ENCODE results near the gene GDF15.
"Not testable (repeated sequence)": the region's sequence is repeated elsewhere in the genome, so short reads cannot be mapped to it uniquely, and the experiment has no call there.

The GDF15 gene, protein sequence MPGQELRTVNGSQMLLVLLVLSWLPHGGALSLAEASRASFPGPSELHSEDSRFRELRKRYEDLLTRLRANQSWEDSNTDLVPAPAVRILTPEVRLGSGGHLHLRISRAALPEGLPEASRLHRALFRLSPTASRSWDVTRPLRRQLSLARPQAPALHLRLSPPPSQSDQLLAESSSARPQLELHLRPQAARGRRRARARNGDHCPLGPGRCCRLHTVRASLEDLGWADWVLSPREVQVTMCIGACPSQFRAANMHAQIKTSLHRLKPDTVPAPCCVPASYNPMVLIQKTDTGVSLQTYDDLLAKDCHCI

DNA sequence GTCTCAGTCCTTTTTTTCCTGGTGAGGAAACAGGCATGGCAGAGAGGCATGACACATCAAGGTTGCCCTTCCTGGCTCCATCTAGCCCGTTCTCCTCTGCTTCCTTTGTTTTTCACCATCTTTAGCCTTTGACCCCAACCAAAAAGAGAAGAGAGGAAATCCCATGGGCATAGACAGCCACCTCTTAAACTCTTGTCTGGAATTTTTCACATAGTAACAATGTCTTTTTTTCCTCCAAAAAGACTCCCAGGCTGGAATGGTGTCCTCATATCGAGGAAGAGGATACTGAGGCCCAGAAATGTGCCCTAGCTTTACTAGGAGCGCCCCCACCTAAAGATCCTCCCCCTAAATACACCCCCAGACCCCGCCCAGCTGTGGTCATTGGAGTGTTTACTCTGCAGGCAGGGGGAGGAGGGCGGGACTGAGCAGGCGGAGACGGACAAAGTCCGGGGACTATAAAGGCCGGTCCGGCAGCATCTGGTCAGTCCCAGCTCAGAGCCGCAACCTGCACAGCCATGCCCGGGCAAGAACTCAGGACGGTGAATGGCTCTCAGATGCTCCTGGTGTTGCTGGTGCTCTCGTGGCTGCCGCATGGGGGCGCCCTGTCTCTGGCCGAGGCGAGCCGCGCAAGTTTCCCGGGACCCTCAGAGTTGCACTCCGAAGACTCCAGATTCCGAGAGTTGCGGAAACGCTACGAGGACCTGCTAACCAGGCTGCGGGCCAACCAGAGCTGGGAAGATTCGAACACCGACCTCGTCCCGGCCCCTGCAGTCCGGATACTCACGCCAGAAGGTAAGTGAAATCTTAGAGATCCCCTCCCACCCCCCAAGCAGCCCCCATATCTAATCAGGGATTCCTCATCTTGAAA, at the start of gene GDF15:
Gene GDF15, plus strand, starts transcription at position 484 of the 868 bp plus-strand sequence. Its CDS starts 32 bp downstream, at position 516.
- DNase-seq: no peak

DNA sequence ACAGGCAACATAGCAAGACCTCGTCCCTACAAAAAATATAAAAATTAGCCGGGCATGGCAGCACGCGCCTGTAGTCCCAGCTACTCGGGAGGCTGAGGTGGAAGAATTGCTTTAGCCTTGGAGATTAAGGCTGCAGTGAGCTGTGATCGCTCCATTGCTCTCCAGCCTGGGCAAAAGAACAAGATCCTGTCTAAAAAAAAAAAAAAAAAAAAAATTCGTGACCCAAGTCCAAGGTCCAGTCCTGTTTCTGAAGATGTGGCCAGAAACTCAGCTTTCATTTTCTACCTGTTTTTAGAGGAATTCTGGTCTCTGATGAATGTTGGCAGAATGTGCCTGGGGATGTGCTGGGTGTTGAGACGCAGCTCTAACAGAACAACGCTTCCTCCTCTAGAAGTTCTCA, 47.4 kb upstream of the GDF15 start:
- DNase-seq: no peak

DNA sequence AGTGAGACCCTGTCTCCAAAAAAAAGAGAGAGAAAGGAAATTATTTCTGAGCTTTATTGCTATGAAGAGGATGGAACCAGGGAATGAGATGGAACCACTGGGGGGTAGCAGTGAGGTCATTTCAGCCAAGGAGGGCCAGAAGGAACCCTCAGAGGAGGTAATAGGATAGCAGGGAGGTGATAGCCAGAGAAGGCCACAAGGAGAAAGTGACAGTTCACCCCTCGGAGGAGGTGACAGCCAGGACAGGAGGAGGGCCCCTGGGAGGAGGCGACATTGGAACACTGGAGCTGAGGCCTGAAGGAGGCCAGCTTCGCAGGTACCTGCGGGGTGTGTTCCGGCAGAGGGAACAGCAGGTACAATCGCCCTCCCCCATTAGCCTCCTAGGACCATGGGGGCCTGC, 46.2 kb upstream of the GDF15 start:
- DNase-seq: no peak

DNA sequence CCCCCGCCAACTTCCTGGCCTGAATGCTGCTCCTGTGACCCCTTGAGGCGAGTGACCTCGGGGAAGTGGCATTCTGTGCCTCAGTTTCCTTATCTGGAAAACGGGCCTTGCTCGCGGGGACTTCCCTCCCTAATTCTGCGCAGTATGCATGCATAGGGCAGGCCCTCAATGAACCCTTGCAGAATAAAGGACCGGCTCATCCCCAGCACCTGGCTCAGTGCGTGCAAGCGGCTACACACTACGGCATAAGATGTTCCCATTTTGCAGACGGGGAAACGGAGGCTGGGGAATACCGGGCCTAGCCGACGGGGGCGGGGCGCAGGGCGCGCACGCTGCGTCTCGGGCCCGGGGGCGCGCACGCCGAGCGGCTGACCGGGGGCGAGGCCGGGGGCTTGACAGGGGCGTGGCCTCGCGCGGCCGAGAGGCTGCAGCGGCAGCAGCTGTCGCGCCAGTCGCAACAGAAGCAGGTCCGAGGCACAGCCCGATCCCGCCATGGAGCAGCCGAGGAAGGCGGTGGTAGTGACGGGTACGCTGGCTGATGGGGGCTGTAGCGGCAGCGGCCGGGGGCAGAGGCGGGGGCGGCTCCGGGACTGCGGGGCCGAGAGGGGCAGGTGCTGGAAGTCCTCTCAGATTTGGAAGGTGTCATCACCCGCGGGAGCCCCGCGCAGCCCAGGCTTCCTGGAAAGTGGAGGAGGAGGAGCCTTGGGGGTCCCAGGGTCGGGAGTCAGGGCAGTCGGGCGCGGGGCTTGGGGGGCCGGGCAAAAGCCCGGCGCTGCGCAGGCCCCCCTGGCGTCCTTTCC, 45.6 kb upstream of the GDF15 start, which contains the start of gene PGPEP1:
Gene PGPEP1, plus strand, starts transcription at position 409 of the 800 bp plus-strand sequence. Its CDS starts 84 bp downstream, at position 493.
- no peak for DNase-seq

DNA sequence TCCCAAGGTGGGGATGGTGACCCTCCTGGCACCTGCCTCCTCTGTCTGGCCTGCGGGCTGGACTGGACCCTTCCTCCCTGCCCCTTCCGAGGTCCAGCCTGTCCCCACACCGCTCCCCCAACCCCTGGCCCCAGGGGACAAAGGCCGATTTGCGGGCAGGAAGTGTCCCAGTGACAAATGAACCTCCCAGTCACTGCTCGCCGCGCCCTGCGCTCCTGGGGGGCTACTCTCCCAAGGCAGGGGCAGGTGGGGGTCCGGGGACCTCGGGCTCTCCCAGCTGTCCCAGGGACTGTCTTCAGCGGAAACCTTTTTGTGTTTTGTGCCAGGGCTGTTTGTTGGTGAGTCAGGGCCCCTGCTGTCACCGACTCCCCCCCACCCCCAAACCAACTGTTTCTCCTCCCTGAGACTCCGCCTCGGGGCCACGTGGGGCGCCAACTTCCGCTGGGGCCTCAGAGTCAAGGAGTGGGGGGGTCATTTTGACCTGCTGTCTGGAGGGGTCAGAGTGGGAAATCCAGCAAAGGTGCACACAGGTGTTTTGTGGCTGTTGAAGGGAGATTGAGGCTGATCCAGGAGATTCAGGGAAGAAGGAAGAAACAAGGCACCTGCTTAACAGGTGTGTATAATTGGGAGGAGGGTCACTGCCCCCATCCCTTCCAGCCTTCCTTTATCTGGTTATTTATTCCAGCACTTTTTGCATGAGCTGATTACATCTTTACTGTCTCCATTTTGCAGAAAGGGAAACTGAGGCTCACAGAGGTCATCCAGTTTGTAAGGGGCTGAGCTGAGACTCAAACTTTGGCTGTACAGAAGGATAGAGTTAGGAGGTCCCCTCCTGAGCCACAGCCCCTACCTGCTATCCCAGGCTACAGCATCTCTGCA, 44.7 kb upstream of the GDF15 start:
- no peak for DNase-seq

DNA sequence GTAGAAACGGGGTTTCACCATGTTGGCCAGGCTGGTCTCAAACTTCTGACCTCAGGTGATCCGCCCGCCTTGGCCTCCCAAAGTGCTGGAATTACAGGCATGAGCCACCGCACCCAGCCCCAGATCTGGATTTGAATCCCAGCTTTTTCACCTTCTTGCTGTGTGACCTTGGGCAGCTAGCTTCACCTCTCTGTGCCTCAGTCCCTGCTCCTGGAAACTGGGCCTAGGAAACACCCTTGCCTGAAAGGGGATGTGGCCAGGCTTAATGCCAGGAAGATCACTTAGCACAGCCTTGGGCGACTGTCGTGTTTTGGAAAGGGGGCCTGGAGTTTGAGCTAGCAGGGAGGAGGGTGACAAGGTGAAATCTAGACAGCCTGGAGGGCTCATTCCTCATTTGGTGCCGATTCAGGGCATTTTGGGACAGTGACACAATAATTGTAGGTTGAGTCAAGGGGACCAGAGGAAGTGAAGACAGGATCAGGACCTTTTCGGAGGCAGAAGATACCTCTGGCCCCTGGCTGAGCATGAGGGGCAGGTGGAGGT, 43.8 kb upstream of the GDF15 start:
- DNase-seq: no peak

DNA sequence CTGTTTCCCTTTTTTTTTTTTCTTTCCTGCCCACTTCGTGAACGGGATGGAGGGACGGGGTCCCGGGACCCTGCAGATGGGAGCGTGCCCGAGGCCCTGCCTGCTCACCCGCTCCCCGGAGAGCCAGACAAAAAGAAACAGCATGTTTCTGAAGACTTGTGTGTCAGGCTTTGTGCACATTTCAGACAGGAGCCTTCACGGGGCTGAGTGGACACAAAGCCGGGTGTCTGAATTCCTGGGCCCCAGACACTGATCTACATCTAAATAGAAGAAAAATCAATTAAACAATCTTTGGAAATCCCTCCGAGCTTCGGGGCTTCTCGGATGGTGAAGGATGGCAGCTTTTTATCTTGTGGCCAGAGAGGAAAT, 41.4 kb upstream of the GDF15 start:
- DNase-seq: no peak

DNA sequence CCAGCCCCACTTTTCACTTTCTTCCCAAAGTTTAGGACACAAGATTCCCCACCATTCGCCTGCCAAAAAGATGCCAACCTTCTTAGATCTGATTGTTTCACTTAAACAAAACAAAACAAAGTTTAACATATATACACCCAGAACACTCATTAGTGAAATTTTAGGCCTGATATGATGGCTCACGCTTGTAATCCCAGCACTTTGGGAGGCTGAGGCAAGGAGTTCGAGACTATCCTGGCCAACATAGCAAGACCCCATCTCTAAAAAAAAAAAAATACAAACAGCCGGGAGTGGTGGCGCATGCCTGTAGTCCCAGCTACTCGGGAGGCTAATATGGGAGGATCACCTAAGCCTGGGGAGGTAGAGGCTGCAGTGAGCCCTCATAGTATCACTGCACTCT, 40.7 kb upstream of the GDF15 start:
- DNase-seq: no peak

DNA sequence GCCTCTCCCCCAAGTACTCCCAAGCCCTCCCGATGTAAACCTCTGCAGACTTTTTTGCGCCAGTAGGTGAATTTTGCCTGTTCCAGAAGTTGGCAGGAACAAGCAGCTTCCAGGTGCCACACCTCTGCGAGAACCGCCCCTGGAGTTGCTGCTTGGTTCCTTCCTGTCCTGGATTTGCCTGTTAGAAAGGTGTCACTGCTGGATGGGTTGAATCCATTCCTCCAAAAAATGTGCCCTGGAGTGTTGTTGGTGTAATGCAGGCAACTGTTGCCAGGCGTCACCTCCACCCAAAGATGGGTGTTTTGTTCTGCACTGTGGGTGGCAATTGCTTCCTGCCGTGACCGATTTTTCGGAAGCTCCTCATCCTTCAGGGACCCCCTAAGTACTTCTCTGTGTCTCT, 39.9 kb upstream of the GDF15 start:
- no peak for DNase-seq

DNA sequence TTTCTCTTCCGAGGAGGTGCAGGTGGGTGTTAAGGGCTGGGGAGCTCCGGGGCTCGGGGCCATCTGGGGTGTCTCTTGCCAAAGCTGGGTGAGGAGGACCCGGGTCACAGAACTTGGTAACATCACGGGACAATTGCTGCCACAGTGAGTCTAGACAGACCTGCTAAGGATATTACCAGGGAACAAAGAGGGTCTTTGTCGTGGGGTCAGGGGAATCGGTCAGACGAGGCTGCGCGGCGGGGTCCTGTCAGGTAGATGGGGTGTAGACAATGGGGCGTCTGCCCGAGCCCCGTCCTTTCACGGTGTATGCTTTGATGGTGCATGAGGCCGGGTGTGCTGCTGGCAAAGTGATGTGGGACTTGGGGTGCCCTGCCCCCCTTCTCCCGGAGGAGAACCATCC, 37.8 kb upstream of the GDF15 start:
- DNase-seq: no peak

DNA sequence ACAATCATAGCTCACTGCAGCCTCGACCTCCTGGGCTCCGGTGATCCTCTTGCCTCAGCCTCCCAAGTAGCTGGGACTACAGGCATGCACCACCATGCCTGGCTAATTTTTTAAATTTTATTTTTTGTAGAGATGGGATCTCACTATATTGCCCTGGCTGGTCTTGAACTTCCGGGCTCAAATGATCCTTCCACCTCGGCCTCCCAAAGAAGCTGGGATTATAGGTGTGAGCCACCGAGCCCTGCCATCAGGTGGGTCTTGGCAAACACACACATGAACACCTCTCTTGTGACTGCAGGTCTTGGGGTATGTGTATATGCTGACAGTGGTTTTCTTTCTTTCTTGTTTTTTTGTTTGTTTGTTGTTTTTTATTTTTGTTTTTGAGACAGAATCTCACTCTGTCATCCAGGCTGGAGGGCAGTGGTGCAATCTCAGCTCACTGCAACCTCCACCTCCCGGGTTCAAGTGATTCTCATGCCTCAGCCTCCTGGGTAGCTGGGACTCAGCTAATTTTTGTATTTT, 37.1 kb upstream of the GDF15 start:
- not testable (repeated sequence) for DNase-seq

DNA sequence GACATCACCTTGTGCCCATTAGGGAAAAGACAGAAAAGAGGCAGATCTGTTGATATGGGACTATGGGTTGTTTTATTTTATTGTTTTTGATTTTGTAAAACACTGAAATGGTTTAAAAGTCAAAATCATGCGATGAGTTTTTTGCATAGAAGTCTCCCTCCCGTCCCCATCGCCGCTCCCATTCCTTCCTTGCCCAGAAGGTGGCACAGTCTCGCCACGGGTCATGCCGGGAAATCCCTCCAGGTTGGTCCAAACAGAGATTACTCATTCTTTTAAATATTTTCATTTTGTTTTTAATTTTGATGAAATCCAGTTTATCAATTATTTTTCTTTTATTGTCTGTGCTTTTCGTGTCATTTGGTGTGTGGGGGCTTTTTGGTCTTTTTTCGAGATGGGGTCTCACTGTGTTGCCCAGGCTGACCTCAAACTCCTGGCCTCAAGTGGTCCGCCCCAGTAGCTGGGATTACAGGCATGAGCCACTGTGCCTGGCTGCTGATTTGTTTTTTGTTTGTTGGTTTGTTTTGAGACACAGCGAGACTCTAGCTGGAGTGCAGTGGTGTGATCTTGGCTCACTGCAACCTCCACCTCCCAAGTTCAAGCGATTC, 36.3 kb upstream of the GDF15 start:
- no peak for DNase-seq

DNA sequence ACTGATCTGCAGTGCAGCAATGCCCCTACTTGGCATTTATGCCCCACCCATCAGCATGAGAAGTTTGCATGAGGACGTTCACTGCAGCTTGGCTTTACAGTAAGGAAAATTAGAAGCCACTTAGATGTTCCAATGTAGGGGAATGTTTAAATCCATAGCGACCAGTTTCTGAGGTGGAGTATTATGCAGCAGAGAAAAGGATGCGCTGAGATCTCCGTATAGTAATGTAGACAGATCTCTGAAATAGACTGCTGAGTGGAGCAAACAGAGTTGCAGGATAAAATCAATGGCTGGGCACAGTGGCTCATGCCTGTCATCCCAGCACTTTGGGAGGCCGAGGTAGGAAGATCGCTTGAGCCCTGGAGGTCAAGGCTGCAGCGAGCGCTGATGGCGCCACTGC, 35.5 kb upstream of the GDF15 start:
- no peak for DNase-seq

DNA sequence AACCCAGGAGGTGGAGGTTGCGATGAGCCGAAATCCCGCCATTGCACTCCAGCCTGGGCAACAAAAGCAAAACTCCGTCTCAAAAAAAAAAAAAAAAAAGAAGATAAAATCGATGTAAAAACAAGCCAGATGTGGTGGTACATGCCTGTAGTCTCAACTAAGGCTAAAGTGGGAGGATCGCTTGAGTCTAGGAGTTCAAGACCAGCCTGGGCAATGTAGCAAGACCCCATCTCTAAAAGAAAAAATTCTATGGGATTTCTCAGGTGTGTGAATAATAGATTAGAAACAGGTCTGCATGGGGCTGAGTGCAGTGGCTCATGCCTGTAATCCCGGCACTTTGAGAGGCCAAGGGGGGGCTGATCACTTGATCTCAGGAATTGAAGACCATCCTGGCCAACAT, 34.4 kb upstream of the GDF15 start:
- DNase-seq: no peak

DNA sequence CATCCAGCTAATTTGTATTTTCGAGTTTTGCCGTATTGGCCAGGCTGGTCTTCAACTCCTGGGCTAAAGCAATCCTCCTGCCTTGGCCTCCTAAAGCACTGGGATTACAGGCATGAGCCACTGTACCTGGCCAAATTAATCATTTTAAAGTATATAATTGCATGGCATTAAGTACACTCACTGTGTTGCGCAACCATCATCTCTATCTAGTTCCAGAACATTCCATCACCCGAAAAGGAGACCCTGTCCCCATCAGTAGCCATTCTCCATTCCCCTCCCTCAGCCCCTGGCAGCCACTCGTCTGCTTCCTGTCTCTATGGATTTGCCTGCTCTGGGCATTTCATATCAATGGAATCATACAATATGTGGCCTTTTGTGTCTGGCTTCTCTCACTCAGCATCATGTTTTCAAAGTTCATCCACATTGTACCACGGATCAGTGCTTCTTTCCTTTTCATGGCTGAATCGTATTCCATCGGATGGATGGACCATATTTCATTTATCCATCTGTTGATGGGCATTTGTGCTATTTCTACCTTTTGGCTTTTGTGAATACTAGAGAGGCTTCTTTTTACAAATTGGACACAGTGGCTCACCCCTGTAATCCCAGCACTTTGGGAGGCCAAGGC, 32.5 kb upstream of the GDF15 start:
- no peak for DNase-seq

DNA sequence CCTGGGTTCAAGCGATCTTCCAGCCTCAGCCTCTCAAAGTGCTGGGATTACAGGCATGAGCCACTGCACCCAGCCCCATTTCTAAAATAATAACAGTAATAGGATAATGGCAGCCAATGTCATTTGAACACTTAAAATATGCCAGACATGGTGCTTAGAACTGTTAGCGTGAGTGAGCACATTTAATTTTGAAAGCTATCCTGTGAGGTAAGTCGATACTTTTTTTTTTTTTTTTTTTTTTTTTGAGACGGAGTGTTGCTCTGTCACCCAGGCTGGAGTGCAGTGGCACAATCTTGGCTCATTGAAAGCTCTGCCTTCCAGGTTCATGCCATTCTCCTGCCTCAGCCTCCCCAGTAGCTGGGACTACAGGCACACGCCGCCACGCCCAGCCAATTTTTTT, 31.2 kb upstream of the GDF15 start:
- not testable (repeated sequence) for DNase-seq

DNA sequence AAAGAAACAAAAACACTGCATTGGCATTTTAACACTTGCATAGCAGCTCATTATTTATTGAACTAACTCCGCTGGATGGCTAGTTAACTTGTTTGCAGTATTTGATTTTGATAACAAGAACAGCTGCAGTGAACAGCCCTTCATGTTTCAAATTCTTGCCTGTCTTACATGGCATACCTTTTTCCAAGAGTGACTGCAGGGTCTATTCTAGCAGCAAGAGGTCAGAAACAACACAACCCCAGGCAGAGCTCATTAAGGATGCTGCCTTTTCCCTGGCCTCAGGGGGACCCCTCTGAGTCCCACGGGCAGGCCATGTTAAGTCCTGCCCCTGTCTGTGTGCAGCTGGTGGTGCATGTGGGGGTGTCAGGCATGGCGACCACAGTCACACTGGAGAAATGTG, 28.9 kb upstream of the GDF15 start:
- DNase-seq: no peak

DNA sequence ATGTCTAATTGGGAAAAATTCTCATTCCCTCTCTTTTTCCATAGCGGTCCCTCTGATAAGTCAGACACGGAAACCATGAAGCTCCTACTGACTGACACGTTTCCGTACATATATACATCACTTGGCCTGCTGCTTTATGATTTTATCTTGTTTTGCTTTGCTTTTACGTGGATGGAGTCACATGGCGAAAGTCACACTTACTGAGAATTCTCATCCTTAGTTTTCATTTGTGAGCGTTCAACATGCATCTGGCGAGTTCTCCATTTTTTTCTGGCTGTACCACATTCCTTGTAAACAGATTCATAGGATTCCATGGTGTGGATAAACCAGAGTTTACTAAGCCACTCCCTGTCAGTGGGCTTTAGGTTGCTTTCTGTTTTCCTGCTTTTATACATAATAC, 24.3 kb upstream of the GDF15 start:
- DNase-seq: no peak

DNA sequence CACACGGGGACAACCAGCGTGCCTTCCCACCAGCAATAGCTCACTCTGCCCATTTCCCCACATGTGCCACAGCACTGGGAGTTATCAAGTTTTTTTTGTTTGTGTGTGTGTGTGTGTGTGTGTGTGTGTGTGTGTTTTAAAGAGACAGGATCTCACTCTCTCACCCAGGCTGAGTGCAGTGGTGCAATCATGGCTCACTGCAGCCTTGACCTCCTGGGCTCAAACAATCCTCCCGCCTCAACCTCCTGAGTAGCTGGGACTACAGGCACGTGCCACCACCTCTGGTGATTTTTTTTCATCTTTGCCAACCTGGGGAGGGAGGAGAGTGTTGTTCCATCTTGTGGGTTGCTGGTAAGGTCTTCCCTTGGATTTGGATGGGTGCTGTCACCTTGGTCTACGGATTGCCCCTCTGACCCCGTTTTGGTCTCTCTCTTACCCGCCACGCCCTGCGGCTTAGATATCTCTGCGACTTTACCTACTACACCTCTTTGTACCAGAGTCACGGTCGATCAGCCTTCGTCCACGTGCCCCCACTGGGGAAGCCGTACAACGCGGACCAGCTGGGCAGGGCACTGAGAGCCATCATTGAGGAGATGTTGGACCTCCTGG, 22.9 kb upstream of the GDF15 start:
- no peak for DNase-seq

DNA sequence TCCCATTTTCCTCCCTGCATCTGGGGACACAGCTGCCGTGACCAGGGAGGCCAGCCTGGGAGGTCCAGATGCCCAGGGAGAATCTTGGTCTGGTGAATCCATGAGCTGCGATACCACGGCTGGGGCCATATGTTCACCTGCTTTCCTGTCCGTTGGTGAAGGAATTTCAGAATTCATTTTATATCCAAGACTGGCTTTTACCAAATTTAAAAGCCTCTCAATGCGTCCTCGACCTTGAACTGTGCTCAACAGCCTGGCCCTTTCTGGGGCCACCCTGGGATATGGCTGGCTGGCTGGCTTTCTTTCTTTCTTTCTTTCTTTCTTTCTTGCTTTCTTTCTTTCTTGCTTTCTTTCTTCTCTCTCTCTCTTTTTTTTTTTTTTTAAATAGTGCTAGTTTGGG, 22.2 kb upstream of the GDF15 start:
- DNase-seq: no peak
